HG03025 (cell line): ENCODE results near the gene PRAF2.

Source experiments
- ATAC-seq: cut with Tn5 transposase; IDR thresholded peaks from one replicate; pipeline ENCODE4 v1.9.1; 2021; ENCODE audit warnings: mild to moderate bottlenecking, moderate library complexity; ENCODE audit not compliant: unreplicated experiment, low FRiP score

The PRAF2 gene, protein sequence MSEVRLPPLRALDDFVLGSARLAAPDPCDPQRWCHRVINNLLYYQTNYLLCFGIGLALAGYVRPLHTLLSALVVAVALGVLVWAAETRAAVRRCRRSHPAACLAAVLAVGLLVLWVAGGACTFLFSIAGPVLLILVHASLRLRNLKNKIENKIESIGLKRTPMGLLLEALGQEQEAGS

DNA sequence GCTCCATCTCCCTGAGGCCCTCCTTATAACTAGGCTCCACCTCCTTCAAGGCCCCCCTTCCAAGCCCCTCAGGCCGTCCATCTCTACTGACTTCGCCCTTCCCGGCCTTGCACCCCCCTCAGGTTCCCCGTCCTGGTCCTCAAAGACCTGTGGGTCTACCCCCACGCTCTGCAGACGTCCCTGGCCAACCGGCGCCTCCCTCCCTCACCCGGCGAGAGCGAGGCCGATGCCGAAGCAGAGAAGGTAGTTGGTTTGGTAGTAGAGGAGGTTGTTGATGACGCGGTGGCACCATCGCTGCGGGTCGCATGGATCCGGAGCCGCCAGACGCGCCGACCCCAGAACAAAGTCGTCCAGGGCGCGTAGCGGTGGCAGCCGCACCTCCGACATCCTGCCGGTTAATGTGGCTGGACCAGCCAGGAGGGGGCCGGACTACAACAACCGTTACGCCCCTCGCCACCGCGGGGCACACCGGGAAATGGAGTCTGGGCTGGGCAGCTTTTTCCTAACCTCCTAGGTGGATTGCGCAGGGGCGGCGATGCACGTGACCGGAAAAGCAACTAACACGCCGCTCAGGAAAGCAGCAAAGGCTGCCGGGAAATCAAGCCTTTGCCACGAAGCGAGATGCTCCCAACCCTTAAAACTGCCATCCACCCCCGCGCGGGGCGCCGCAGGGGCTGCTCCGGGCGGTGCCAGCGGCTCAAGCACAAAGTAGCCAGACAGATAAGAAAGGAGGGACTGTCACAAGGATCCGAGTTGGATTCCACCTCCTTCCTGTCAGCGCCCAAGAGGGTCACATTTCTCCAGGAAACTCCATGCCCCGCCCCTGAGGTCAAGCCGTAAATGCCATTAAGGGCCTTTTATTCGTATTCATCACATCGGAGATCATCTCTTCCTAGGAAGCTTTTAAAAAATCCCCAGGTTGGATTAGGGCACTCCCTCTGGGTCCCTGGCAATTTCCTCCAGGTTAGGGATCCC is at the start of gene PRAF2:
Gene PRAF2 (minus strand): TSS at position 402 of the 975 bp plus-strand sequence. CDS start 15 bp downstream, at position 387.
- peak; percentile 72 for ATAC-seq

DNA sequence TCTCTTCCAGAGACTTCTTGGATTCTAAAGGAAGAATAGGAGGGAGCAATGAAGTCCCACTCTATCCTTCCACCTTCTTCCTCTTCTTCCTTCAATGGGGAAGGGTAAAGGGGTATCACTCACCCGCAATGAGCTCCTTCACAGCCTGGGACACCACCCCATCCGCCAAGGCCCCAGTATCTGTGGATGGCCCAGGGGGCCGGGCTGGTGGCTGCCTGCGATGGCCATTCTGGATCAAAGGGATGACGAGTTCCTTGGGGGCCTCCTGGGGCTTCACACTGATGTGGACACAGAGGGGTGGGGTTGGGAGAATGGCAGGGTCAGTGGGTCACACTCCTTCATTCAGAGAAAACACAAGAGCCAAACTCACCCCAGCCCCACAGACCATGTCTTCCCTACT is 48.7 kb upstream of the PRAF2 start:
- ATAC-seq, result no peak

DNA sequence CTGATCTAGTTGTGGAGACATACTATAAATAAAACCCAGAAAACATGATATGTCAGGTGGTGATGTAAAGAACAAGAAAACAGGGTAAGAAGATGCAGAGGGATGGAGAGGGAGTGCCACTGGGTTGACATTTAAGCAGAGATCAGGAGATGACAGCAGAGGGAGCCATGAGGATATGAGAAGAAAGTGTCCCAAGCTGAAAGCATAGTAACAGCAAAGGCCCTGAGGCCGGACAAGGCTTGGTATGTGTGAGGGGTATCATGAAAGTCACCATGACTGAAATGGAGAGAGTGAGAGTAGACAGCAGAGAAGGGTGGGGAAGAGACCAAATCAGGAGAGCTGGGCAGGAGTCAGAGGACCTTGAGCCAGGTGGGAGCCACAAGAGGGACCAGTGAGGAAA is 46.3 kb upstream of the PRAF2 start:
- ATAC-seq, result no peak

DNA sequence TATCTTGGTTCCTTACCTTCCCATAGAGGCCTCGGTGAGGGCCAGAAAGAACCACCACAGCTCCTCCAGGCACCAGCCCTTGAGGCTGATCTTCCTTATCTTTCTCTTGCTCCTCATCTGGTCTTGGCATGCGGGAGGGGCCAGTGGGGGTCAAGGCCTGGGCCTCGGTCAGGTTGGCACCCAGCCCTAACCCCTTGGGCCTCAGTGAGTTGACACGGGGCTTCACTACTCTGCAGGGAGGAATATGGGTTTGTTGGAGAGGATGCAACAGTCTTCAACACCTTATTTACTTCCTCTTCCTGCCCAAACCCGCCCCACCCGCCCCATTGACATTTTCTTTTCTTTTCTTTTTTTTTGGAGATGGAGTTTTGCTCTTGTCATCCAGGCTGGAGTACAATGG is 43.8 kb upstream of the PRAF2 start:
- ATAC-seq, result no peak

DNA sequence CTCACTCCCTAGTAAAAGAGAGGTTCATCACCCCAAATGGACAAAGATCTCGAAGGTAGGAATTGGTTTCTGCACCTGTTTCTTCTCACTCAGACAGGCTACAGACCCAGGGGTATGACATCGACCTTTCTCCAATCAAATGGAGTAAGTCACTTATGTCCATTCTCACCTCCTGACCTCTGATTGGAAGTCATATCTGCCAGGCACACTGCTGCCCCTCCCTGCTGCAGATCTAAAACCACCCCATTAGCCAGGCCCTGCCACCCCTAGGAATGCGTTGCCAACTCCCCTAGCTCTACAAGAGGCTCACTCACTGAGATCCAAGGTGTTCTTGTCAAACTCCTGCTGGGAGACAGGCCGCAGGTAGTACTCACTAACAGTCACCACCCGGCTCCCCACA is 42.9 kb upstream of the PRAF2 start:
- no peak for ATAC-seq

DNA sequence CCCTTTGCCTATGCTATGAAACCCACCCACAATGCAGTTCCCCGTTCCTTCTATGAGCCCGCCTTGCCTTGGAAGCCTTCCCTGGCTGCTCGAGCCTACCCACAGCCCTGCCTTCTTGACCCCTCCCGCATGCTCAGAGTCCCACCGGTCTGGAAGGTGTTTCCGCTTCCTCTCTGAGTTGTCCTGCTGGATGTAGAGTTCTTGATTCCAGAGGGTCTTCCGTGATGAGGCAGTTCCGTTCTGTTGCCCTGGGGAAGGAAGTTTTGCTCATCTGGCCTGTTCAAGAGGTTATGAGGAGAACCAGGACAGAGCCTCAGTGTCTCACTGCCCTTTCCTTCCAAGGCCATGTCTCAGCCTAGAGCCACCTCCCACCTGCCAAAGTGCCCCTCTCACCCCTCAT is 42.3 kb upstream of the PRAF2 start:
- no peak for ATAC-seq

DNA sequence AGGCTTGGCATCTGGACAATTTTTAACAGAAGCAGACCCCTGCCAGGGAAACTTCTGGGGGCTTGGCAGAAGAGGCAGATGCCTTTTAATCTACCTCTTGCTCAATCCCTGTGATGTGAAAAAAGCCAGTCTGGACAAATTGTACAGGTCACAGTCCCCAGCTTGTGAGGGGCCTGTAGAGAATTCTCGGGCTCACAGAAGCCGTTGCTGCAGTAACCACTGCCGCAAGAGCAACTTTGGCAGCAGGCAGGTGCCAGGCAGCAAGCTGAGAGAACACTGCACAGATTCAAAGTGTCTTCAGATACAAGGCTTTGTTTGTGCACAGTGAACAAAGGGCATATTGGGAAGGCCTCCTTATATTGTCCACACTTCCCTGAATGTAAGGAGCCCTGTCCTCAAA is 38.0 kb upstream of the PRAF2 start:
- no peak for ATAC-seq

DNA sequence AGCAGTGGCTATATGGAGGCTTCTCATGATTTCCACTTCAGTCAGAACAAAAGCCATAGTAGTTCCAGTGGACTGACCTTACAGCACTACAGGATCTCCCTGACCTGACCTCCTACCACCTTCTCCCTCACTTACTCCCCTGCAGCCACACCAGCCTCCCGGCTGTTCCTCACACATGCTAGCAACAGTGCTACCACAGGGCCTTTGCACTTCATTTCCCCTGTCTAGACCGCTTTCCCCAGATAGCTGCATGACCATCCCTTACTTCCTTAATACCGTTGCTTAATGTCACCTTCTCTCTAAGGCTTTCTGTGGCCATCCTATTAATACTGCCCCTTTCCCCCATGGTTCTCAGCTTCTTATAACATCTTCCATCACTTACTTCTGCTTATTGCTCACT is 36.6 kb upstream of the PRAF2 start:
- ATAC-seq, result no peak

DNA sequence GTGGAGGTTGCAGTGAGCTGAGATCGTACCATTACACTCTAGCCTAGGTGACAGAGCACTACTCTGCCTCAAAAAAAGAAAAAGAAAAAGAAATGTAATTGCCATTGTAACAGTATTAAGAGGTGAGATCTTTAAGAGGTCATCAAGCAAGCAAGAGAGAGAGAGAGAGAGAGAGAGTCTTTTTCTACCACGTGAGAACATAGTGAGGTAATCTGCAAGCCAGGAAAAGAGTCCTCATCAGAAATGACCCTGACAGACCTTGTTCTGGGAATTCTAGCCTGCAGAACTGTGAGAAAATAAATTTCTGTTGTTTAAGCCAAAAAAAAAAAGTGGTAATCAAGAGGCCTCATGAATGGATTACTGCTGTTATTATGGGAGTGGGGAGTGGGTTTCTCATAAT is 34.8 kb upstream of the PRAF2 start:
- no peak for ATAC-seq

DNA sequence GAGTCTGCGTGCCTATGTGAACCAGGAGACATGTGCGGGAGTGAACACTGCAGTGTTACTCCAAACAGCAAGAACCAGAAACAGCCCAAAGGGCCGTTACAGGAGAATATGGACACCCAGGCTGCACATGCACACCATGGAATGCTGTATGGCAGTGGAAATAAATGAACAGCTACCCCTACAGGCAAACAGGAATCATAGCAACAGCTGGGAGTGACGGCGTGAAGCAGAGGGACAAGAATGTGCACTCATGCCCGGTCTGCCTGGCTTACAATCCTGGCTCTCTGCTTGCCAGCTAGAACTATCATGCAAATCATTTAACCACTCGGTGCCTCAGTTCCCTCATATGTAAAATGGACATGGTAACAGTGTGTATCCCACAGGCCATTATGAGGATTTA is 33.1 kb upstream of the PRAF2 start:
- no peak for ATAC-seq

DNA sequence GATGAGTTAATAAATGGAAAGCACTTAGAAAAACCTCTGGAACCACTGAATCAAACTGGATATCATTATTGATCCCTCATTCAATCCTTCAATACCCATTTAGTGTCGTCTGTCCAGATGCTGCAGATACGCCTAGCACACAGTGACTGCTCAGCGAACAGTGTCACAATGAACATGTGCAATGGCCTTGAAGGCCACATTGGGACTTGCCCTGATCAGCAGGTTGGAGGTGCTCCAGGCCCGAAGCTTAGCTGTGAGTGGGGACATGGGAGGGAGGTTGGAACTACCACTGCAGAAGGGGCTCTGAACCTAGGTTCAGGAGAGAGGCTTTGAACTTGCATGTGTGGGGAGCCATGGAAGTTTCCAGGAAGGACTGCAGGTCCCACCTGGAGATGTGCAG is 32.5 kb upstream of the PRAF2 start:
- no peak for ATAC-seq

DNA sequence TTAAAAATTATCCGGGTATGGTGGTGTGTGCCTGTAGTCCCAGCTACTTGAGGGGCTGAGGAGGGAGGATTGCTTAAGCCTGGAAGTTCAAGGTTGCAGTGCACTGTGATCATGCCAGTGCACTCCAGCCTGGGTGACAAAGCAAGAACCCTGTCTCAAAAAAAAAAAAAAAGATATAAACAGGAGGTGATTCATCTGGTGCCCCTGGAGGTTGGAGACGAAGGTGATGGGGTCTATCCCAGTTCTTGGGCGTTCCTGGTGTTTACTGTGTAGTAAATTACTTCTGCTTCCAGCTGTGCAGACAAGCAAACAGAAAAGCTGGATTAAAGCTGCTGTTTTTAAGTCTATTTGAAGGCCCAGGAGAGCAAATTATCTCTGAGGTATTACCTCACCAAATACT is 29.8 kb upstream of the PRAF2 start:
- ATAC-seq, result no peak

DNA sequence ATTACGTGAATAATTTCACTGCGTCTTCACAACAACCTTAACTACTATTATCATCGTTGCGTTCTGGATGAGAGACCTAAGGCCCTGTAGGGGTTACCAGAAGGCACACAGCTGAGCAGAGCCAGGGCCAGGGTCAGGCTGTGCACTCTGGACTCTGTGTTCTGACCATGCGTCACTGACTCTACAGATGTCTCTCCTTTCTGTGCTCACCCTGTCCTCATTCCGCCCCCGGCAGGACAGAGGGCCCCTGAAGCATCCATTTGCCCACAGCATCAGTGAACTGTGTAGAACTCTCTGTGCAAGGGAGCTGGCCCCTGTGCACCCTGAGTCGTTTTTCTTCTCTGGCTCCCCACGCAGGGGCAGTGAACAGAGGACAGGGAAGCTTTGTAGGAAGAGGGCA is 28.4 kb upstream of the PRAF2 start:
- no peak for ATAC-seq

DNA sequence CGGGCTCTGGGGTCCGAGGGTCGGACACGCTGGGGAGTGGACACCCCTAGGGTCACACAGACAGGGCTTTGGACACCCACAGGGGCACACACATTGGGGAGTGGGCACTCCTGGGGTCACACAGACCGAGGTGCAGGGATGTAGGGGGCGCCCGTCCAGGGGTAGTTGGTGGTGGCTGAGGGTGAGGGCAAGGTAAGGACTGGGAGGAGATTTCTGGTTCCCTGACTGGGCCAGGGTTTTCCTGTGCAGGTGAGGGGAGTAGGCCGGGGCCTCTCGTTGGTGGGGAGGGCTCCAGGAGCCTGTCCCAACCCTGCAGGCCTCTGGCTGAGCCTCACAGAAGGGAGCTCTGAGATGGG is 27.8 kb upstream of the PRAF2 start:
- no peak for ATAC-seq

DNA sequence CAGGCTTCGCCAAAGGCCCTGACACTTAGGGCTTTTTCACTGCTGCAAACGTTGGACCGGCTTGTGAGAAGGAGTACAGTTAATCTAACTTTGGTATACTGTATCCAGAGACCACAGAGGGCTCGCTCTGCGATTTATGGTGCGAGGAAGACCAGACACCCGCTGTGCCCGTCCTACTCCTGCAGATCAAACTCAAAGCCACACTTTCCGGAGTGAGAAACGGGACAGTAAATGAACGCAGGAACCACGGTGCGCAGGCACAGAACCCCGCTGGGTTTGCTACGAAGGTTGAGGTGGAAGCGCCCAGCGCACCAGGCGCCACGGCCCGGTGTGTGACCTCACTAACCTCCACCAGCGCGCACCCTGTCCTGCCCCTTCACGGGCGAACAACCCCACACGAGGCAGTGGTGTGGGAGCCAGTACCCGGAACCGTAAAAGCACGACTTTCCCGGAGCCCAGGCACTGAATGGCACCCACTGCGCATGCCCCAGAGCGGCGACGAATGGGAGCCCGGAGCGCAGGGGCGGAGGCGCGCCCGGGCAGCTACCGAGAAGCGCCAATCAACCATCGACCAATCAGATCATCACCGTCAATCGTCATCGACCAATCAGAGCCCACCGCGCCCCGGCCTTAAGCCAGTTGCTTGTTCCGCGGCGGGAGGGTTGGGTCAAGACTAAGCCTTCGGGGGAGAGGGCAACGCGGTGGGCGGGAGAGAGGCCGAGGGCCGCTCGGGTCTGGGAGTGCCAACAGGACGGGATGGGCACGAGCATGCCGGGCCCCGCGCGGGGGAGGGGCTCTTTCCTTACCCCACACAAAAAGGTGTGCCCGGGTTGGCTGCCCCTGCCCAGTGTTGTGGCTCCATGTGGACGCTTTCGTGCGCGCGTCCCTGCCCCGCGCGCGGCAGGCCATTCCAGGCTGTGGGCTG is 27.2 kb upstream of the PRAF2 start:
- ATAC-seq, result peak; percentile 88

DNA sequence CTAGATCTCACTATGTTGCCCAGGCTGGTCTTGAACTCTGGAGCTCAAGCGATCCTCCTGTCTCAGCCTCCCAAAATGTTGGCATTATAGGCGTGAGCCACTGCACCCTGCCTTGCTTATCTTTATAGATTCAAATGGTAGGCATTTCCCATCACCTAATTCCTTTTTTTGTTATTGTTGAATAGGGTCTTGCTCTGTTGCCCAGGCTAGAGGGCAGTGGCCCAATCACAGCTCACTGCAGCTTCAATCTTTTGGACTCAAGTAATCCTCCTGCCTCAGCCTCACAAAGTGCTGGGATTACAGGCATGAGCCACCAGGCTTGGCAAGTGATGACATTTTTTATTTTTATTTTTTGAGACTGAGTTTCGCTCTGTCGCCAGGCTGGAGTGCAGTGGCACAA is 22.6 kb upstream of the PRAF2 start:
- no peak for ATAC-seq

DNA sequence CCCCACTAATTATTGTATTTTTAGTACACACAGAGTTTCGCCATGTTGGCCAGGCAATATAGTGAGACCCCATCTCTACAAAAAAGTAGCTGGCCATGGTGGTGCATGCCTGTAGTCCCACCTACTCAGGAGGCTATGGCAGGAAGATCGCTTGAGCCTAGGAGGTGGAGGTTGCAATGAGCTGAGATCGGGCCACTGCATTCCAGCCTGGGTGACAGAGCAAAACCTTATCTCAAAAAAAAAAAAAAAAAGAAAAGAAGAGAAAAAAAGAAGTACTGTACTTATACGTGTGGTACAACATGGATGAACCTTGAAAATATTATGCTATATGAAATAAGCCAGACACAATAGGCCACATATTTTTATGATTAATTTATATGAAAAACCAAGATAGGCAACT is 15.8 kb upstream of the PRAF2 start:
- ATAC-seq, result no peak

DNA sequence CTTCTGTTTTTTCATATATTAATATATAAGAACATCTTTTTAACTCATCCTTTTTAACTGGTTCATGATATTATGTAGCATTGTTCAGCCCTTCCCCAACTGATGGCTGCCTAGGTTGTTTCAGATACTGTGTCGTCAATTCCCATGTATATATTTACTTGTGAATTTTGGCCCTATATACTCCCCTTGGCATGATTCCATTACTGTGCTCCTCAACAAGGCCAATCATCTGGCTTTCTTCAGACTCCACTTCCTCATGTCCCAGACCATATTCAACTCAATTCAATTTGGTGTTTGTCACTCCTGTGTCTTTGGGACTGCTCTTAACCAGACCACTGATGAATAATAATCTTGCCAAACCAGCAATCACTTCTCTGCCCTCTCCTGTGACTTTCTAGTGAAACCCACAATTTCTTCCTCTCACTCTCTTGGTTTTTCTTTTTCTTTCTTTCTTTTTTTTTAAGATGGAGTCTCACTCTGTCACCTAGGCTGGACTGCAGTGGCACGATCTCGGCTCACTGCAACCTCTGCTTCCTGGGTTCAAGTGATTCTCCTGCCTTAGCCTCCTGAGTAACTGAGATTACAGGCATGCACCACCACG is 8.6 kb upstream of the PRAF2 start:
- no peak for ATAC-seq

DNA sequence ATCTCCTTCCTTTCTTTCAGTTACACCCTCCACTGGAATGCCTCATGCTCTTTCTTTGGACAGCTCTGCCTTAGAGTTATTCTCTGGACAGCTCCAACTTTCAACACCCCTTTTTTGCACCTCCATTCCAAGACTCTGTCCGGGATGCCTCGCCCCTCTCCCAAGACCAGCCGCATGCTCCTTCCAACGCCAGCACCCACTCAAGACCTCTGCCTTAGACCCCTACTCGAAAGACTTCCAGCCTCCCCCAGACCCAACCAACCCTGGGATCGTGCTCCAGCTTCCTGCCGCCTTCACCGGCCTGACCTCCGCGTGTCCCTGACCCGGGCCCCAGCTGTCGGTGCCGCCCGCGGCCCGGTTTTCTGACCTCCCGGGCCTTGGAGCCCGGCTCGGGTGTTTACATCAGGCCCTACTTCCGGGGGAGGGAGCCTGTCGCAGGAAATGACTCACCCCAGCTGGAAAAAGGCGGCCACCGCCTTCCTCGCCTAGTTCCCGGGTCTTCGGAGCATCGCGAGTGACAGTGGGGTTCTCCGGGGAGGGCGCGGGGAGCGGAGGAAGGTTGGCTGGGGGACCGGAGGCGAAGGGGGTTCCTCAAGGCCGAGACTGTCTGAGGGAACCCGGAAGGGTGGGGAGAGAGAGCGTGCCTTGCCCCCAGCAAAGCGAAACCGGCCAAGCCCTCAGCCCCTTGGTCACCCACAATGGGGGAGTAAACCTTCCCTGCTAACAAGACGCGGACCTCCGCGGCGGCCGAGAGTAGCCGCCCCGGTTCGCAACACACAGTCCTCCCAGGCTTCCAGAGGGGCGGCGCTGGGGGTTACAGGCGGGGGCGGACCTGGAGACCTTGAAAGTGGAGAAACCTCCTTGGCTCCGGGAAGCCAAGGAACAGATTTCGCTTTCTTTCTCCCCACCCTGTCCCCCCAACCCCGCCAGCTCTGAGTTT is 6.0 kb upstream of the PRAF2 start, which contains the start of gene WDR45:
Gene WDR45 (minus strand): TSS at position 399 of the 940 bp plus-strand sequence. CDS start 1,792 bp downstream, outside the sequence.
- peak; percentile 54 for ATAC-seq
